HTR-8/SVneo (cell line): ENCODE results near the gene KCNAB1.

Experiments used
- DNase-seq: peaks from one replicate; pipeline ENCODE4 v3.0.0; 2011; ENCODE audit warnings: low spot score, mixed read lengths; ENCODE audit not compliant: insufficient read length
- FAIRE-seq: peaks from 2 replicates; lab custom pipeline; 2011; peaks lifted over from hg19 to GRCh38; lab: Jason Lieb, UNC

KCNAB1 gene

GRCh38 chr3:156471431-156471830 lies 351.1 kb downstream of the KCNAB1 start:
- DNase-seq = no peak
- no peak for FAIRE-seq

GRCh38 chr3:156472150-156472549 lies 351.8 kb downstream of the KCNAB1 start:
- DNase-seq (no peak), FAIRE-seq (no peak)

- no peak for FAIRE-seq
Observed at GRCh38 chr3:156472684-156473083, 352.3 kb downstream of the KCNAB1 start.

GRCh38 chr3:156473341-156473740 lies 353.0 kb downstream of the KCNAB1 start:
- no peak for FAIRE-seq

More at GRCh38 chr3:156472684-156473083, 352.3 kb downstream of the KCNAB1 start:
- no peak for DNase-seq

GRCh38 chr3:156474560-156475389 lies 354.4 kb downstream of the KCNAB1 start:
- DNase-seq (no peak), FAIRE-seq (no peak)

More at GRCh38 chr3:156473341-156473740, 353.0 kb downstream of the KCNAB1 start:
- DNase-seq = no peak

- no peak for FAIRE-seq
- DNase-seq = no peak
Observed at GRCh38 chr3:156477323-156477722, 356.9 kb downstream of the KCNAB1 start.

GRCh38 chr3:156478891-156479290 lies 358.5 kb downstream of the KCNAB1 start:
- no peak for FAIRE-seq
- no peak for DNase-seq

GRCh38 chr3:156479604-156480003 lies 359.2 kb downstream of the KCNAB1 start:
- DNase-seq = no peak
- FAIRE-seq = no peak

- DNase-seq (no peak), FAIRE-seq (no peak)
Observed at GRCh38 chr3:156480949-156481348, 360.6 kb downstream of the KCNAB1 start.

- DNase-seq (no peak), FAIRE-seq (no peak)
Observed at GRCh38 chr3:156483002-156483401, 362.6 kb downstream of the KCNAB1 start.

GRCh38 chr3:156483426-156483825 lies 363.0 kb downstream of the KCNAB1 start:
- DNase-seq (peak; percentile 48), FAIRE-seq (peak; percentile 49)

- DNase-seq (peak; percentile 23), FAIRE-seq (peak; percentile 20)
Observed at GRCh38 chr3:156483961-156484787, 363.8 kb downstream of the KCNAB1 start.

- FAIRE-seq (no peak), DNase-seq (no peak)
Observed at GRCh38 chr3:156488767-156489166, 368.4 kb downstream of the KCNAB1 start.

- FAIRE-seq = no peak
- DNase-seq = no peak
Observed at GRCh38 chr3:156489462-156489911, 369.1 kb downstream of the KCNAB1 start.

- FAIRE-seq = no peak
- DNase-seq = no peak
Observed at GRCh38 chr3:156491192-156491591, 370.8 kb downstream of the KCNAB1 start.

- FAIRE-seq (no peak), DNase-seq (no peak)
Observed at GRCh38 chr3:156492801-156493261, 372.5 kb downstream of the KCNAB1 start.

- DNase-seq (no peak), FAIRE-seq (no peak)
Observed at GRCh38 chr3:156493887-156494286, 373.5 kb downstream of the KCNAB1 start.

GRCh38 chr3:156495816-156496215 lies 375.4 kb downstream of the KCNAB1 start:
- no peak for FAIRE-seq
- no peak for DNase-seq

GRCh38 chr3:156497326-156497725 lies 376.9 kb downstream of the KCNAB1 start:
- FAIRE-seq = no peak
- DNase-seq = no peak

- no peak for DNase-seq
- no peak for FAIRE-seq
Observed at GRCh38 chr3:156498307-156498706, 377.9 kb downstream of the KCNAB1 start.

GRCh38 chr3:156507285-156507684 lies 386.9 kb downstream of the KCNAB1 start:
- FAIRE-seq (no peak), DNase-seq (no peak)
